NCI-H2171 treated with DMSO at 0.1 percent for 48 hours (cell line): Measurements from ENCODE around the gene GPR151.
"Not testable (repeated sequence)": the region's sequence is repeated elsewhere in the genome, so short reads cannot be mapped to it uniquely, and the experiment has no call there.

Experiments
- DNase-seq: peaks from one replicate; lab custom pipeline; 2025; lab: John Stamatoyannopoulos, UW

GPR151 gene

DNA sequence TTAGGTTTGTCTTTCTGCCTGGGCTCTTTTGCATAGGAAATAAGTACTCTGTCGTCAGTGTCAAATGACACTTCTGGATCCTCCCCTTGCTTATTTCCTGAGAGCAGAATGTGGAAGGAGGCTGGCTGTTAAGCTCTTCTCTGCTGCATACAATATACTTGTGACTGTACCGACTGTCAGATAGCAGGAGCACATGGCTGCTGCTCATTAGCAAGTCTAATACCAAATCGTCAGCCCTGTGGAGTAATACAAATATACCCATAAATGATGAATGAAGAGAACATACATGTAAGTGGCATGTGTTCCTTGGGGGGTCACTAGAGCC, at the start of gene GPR151:
Gene GPR151 (minus strand): TSS at position 40 of the 325 bp plus-strand sequence. CDS start 77 bp downstream, outside the sequence.
- DNase-seq = peak; percentile 7

- no peak for DNase-seq
Measured at GRCh38 chr5:146564007-146564762, 48.2 kb upstream of the GPR151 start.

- DNase-seq = no peak
Measured at GRCh38 chr5:146562461-146562860, 46.5 kb upstream of the GPR151 start.

GRCh38 chr5:146561711-146562110, 45.7 kb upstream of the GPR151 start:
- no peak for DNase-seq

- DNase-seq = no peak
Measured at GRCh38 chr5:146560205-146560812, 44.3 kb upstream of the GPR151 start.

DNA sequence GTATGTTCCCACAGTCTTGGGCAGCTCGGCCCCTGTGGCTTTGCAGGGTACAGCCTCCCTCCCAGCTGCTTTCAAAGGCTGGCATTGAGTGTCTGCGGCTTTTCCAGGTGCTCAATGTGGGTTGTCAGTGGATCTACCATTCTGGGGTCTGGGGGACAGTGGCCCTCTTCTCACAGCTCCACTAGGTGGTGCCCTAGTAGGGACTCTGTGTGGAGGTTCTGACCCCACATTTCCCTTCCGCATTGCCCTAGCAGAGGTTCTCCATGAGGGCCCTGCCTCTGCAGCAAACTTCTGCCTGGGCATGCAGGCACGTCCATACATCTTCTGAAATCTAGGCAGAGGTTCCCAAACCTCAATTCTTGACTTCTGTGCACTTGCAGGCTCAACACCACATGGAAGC, 40.9 kb upstream of the GPR151 start:
- not testable (repeated sequence) for DNase-seq

DNA sequence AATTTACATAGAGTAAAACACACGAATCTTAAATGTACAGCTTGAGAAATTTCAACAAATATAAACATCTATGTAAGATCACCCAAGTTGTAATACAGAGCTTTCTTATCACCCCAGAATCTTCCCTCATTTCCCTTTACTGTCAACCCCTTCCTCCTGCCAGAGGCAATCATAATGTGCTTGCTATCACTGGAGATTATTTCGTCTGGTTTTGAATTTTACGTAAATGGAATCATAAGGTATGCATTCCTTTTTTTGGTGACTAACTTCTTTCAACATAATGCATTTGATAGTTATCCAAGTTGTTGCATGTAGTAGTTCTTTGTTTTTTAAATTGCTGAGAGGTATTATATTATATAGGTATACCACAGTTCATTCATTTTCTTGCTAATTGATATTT, 37.5 kb upstream of the GPR151 start:
- no peak for DNase-seq

DNA sequence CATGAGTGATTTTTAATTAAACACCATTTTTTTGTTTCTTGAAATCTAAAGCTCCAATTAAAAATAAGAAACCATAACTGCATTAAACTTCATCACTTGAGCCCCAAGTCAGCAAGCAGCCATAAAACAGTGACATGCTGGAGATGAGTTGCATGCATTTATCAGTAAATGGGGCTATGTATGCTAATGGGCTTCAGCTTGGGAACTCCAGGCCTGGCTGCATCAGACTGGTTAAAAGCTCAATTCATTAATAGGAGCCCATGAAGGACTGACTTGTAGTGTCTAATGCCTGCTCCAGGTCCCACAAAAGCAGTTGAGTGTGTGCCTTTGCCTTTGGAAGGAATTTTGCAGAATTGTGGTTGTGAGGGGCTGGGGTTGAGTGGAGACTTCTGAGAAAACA, 33.6 kb upstream of the GPR151 start:
- no peak for DNase-seq

GRCh38 chr5:146548781-146549449, 32.9 kb upstream of the GPR151 start:
- DNase-seq = no peak

- peak; percentile 11 for DNase-seq
Measured at GRCh38 chr5:146544232-146544631, 28.2 kb upstream of the GPR151 start.

DNA sequence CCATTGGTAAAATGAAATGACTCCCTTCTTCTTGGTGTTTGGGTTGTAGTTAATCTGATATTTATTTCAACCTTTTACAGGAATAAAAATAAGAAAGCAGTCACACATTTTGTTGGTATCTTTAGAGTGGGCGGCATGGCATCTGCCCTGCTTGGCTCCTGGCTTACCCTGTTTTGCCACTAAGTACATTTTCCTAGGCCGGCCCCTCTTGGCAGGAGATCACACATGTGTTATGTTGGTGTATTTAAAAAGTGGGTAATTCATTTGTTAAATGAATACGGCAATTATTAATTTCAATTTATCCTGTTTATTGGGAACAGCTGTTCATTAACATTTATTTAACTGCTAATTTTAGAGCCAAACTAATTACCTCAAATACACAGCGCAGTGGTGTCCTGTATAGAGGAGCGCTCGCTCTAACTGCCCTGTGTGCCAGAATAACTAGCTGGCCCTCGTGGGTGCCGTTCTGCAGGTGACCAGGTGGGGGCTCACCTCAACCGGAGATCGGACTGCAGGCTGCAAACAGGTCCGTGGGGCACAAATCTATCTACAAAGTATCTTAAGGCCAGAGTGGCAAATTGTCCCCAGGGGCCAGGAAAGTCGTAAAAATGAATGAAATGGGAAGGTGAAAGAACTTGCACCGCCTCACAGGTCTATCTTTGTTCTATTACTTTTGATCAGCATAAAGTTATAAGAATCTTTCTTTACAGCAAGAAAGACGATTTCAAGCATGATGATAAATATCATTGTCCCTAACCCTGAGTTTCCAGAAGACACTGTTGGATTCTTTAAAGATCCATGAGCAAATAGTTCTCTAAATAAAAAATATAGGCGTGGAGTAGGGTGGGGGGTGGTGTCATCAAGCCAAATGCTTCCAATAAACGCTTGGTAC, 26.2 kb upstream of the GPR151 start:
- peak; percentile 73 for DNase-seq

GRCh38 chr5:146540414-146540813, 24.4 kb upstream of the GPR151 start:
- no peak for DNase-seq

GRCh38 chr5:146539973-146540372, 24.0 kb upstream of the GPR151 start:
- no peak for DNase-seq

GRCh38 chr5:146538432-146538831, 22.4 kb upstream of the GPR151 start:
- DNase-seq = no peak

DNA sequence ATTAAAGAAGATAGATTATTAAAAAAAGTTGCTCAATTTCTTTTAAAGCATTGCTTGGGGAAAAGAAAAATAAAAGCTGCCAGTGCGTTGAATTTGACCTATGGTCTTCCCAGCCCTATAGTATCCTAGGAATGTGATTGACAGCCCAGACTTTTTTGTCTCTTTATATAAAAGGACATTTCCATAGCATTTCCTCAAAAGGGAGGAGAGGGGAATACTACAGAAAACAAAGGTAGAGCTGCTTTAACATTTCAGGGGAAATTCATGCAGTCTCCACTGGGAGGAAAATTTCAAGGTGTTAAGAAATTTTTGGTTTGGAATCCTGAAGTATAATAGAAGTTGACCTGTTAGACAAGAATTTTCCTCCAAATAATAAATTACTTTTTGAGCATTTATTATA, 17.9 kb upstream of the GPR151 start:
- DNase-seq = no peak

DNA sequence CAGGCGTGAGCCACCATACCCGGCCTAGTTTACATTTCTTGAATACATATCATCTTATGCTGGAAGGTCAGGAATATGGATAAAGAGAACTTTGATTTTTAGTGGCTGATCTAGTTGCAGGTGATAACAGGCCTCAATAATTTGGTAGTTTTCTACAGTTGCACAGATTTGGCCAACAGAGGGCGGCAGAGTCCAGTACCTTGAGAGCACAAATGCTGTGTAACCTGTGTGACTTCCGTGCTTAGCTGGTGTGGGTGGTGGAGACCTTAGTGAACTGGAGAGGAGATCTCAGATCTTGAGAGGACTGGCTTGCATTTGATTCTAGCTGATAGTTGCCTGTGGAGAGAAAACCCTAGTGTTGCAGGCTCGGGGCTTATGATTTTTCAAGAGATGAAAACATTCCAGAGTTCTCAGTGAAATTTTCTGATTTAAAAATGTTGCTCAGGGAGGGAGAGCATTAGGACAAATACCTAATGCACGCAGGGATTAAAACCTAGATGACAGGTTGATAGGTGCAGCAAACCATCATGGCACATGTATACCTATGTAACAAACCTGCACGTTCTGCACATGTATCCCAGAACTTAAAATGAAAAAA, 17.4 kb upstream of the GPR151 start:
- DNase-seq = peak; percentile 60

GRCh38 chr5:146529984-146530383, 14.0 kb upstream of the GPR151 start:
- peak; percentile 8 for DNase-seq

- DNase-seq = no peak
Measured at GRCh38 chr5:146528236-146528635, 12.2 kb upstream of the GPR151 start.

GRCh38 chr5:146527785-146528184, 11.8 kb upstream of the GPR151 start:
- no peak for DNase-seq

DNA sequence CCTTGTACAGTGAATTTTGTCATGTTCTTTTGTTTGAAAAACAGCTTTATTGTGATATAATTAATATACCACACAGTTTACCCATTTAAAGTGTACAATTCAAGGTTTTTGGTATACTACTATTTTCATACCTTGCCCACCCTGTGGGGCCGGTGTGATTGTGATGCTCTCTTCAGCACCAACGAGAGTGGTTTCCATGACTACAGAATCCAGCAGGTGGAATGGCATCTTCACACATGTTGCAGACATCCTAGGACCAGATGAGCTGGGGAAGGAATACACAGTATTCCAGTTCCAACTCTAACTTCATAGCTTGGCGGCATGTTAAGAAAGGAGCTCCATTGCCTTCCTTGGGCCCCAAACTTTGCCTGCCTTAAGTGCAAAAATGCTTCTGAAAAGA, 7.7 kb upstream of the GPR151 start:
- no peak for DNase-seq

- no peak for DNase-seq
Measured at GRCh38 chr5:146521403-146522106, 5.6 kb upstream of the GPR151 start.
